Embryonic facial prominence (tissue), 1 donor: ENCODE measurements around the gene TAS2R9.
"Not testable (repeated sequence)": the region's sequence is repeated elsewhere in the genome, so short reads cannot be mapped to it uniquely, and the experiment has no call there.

Experiments
- DNase-seq: peaks from one replicate; pipeline ENCODE4 v3.0.0-alpha.2; 2016; ENCODE audit errors: extremely low spot score

TAS2R9 gene

GRCh38 chr12:10810068-10810467, at the start of gene TAS2R9:
Gene TAS2R9, minus strand, starts transcription at chr12:10810168. Its CDS starts 93 bp downstream, at chr12:10810075.
- no peak for DNase-seq

- no peak for DNase-seq
Observed at GRCh38 chr12:10855807-10856206, 45.8 kb upstream of the TAS2R9 start.

- no peak for DNase-seq
Observed at GRCh38 chr12:10853776-10854175, 43.8 kb upstream of the TAS2R9 start.

- no peak for DNase-seq
Observed at GRCh38 chr12:10851243-10851858, 41.4 kb upstream of the TAS2R9 start.

GRCh38 chr12:10849425-10849878, 39.5 kb upstream of the TAS2R9 start, which contains the start of gene PRR4:
Gene PRR4, minus strand, starts transcription at chr12:10849475. Its CDS starts 38 bp downstream, at chr12:10849437.
- no peak for DNase-seq

GRCh38 chr12:10847744-10848143, 37.8 kb upstream of the TAS2R9 start:
- no peak for DNase-seq

GRCh38 chr12:10842862-10843261, 32.9 kb upstream of the TAS2R9 start:
- DNase-seq = no peak

GRCh38 chr12:10838461-10838860, 28.5 kb upstream of the TAS2R9 start:
- no peak for DNase-seq

GRCh38 chr12:10829994-10830393, 20.0 kb upstream of the TAS2R9 start:
- DNase-seq = no peak

- no peak for DNase-seq
Observed at GRCh38 chr12:10826258-10826657, 16.3 kb upstream of the TAS2R9 start, which contains the start of gene TAS2R10. Gene TAS2R10, minus strand, starts transcription at chr12:10826358. Its CDS starts 89 bp downstream, at chr12:10826269.

GRCh38 chr12:10824957-10825356, 15.0 kb upstream of the TAS2R9 start:
- no peak for DNase-seq

GRCh38 chr12:10811883-10812536, 2.0 kb upstream of the TAS2R9 start:
- no peak for DNase-seq

GRCh38 chr12:10807186-10807585, 2.8 kb downstream of the TAS2R9 start, which contains the start of gene TAS2R8:
Gene TAS2R8, minus strand, starts transcription at chr12:10807286. Its CDS starts 306 bp downstream, at chr12:10806980.
- no peak for DNase-seq

GRCh38 chr12:10802587-10802986, 7.4 kb downstream of the TAS2R9 start, which contains the start of gene TAS2R7:
Gene TAS2R7, minus strand, starts transcription at chr12:10802627. Its CDS starts 57 bp downstream, at chr12:10802570.
- no peak for DNase-seq

GRCh38 chr12:10801741-10802140, 8.2 kb downstream of the TAS2R9 start:
- no peak for DNase-seq

- no peak for DNase-seq
Observed at GRCh38 chr12:10794222-10794621, 15.7 kb downstream of the TAS2R9 start.

GRCh38 chr12:10791769-10792168, 18.2 kb downstream of the TAS2R9 start:
- not testable (repeated sequence) for DNase-seq

GRCh38 chr12:10783252-10783651, 26.7 kb downstream of the TAS2R9 start:
- no peak for DNase-seq

GRCh38 chr12:10779103-10779502, 30.9 kb downstream of the TAS2R9 start:
- no peak for DNase-seq

- DNase-seq = no peak
Observed at GRCh38 chr12:10771132-10771733, 38.7 kb downstream of the TAS2R9 start.

- no peak for DNase-seq
Observed at GRCh38 chr12:10759657-10760056, 50.3 kb downstream of the TAS2R9 start.
